Measurements from ENCODE around the gene KCNMA1. TPM values are rescaled to one million over a fixed set of nuclear protein-coding genes. Genes with fewer than 3 reads are reported as not detected.

The KCNMA1 gene
- total RNA-seq, 1 experiment from 2014 or later: 0.49 TPM

- no peak for TF ChIP-seq FOSL1 (IDR thresholded peaks at IDR 0.05; ENCODE audit: low read depth)
- TF ChIP-seq TCF7L2 (IDR thresholded peaks at IDR 0.05; ENCODE audit: borderline replicate concordance, extremely low read depth, insufficient read depth, insufficient read length): no peak
Observed at GRCh38 chr10:76975126-76975525, 662.5 kb downstream of the KCNMA1 start (continued).

- no peak overlapping the region for H3K4me3 ChIP-seq (replicated peaks in 1 of 2; ENCODE audit: low read depth in 1 of 2, low read length in 2 of 2)
- no peaks in the 10 kb centered on the region for H3K4me1 ChIP-seq (ENCODE audit: control insufficient read depth in 1 of 2, insufficient read depth in 2 of 2, low read length in 2 of 2)
- POLR2A ChIA-PET: no interaction called here
- no peaks in the 10 kb centered on the region for H4K20me1 ChIP-seq (ENCODE audit: insufficient read depth)
- no peak for DNase-seq (ENCODE audit: low read depth, low spot score)
- RAD21 ChIA-PET (ENCODE audit: low non-redundant PET in 1 of 2, low total read pairs in 2 of 2, uncharacterized antibody in 2 of 2, unreplicated experiment in 2 of 2): no interaction called here
- H3K4me2 ChIP-seq (ENCODE audit: low read length): no peak overlapping the region
- intact Hi-C loops (cut with micrococcal nuclease): no loop called here
- BruUV-seq (replicated peaks): no TSS peak
- TF ChIP-seq CBX3 (IDR thresholded peaks at IDR 0.05; ENCODE audit: low read depth) (no peak), YY1 (IDR thresholded peaks at IDR 0.05; ENCODE audit: extremely low read depth, insufficient replicate concordance, low read depth, low read length) (no peak), CTCF (IDR thresholded peaks at IDR 0.05 in 2 of 3, conservative IDR thresholded peaks at IDR 0.05 in 1 of 3; ENCODE audit: borderline replicate concordance in 1 of 3, insufficient read depth in 1 of 3, low read depth in 2 of 3, low read length in 2 of 3) (no peak), EGR1 (IDR thresholded peaks at IDR 0.05; ENCODE audit: low read depth) (no peak), JUND (IDR thresholded peaks at IDR 0.05) (no peak), FOSL1 (IDR thresholded peaks at IDR 0.05; ENCODE audit: low read depth) (no peak), ZFX (IDR thresholded peaks at IDR 0.05) (no peak), SIN3A (IDR thresholded peaks at IDR 0.05; ENCODE audit: low read depth) (no peak), ELF1 (IDR thresholded peaks at IDR 0.05; ENCODE audit: borderline replicate concordance, low read depth) (no peak), SRF (IDR thresholded peaks at IDR 0.05; ENCODE audit: low read depth) (no peak), RAD21 (IDR thresholded peaks at IDR 0.05; ENCODE audit: low read depth) (no peak), CEBPB (IDR thresholded peaks at IDR 0.05; ENCODE audit: low read depth) (no peak), POLR2AphosphoS5 (IDR thresholded peaks at IDR 0.05; ENCODE audit: low read depth, low read length) (no peak), POLR2A (IDR thresholded peaks at IDR 0.05; ENCODE audit: borderline replicate concordance, extremely low read depth, insufficient read depth, insufficient read length) (no peak)
- no peak for ATAC-seq
- CTCF ChIA-PET: no interaction called here
- H3K9me3 ChIP-seq (ENCODE audit: control insufficient read depth in 1 of 2, insufficient read depth in 1 of 2, low read depth in 1 of 2, low read length in 2 of 2): no peaks in the 10 kb centered on the region
- H2AFZ ChIP-seq (ENCODE audit: low read depth, low read length, poor library complexity, severe bottlenecking): no peak overlapping the region
- no peak overlapping the region for H3K27ac ChIP-seq (ENCODE audit: low read depth, low read length)
- H3K36me3 ChIP-seq (ENCODE audit: control insufficient read depth in 1 of 2, insufficient read depth in 2 of 2, low read length in 2 of 2): no peaks in the 10 kb centered on the region
- H3K79me2 ChIP-seq (ENCODE audit: insufficient read depth, low read length): no peaks in the 10 kb centered on the region
- no peak overlapping the region for H3K9ac ChIP-seq (ENCODE audit: low read length)
- peaks cover 56% of the 10 kb centered on the region for H3K27me3 ChIP-seq (ENCODE audit: insufficient read depth, low read length)
- H3K9me2 ChIP-seq (ENCODE audit: insufficient read depth): no peaks in the 10 kb centered on the region
Observed at GRCh38 chr10:76974017-76974691, 663.5 kb downstream of the KCNMA1 start.

Data from HCT116 (cell line).